ENCODE data around the gene MEGF8.

MEGF8 gene

DNA sequence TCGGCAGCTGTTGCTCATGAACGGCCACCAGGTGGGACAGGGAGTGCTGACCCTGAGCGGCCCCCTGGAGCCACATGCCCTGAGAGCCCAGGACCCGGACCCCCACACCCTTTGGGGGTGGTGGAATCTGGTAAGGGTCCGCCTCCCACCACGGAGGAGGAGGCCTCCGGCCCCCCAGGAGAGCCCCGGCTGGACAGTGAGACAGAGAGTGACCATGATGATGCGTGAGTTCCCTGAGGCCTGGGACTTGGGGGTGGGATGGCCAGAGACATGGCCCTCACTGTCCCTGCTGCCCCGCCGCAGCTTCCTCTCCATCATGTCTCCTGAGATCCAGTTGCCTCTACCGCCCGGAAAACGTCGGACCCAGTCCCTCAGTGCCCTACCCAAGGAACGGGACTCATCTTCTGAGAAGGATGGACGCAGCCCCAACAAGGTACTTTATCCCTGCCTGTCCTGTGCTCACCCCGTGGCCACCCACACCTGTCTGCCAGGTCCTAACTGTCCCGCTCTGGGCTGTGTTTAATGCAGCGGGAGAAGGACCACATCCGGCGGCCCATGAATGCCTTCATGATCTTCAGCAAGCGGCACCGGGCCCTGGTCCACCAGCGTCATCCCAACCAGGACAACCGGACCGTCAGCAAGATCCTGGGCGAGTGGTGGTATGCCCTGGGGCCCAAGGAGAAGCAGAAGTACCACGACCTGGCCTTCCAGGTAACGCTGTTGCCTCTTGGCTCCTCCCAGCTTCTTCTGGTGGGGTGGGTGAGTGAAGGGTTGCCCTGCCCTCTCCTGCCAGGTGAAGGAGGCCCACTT is 38.2 kb upstream of the MEGF8 start:
- no peak overlapping the region for H3K4me3 ChIP-seq (ENCODE audit: low read depth, low read length)
- TF ChIP-seq, protein P1, sequence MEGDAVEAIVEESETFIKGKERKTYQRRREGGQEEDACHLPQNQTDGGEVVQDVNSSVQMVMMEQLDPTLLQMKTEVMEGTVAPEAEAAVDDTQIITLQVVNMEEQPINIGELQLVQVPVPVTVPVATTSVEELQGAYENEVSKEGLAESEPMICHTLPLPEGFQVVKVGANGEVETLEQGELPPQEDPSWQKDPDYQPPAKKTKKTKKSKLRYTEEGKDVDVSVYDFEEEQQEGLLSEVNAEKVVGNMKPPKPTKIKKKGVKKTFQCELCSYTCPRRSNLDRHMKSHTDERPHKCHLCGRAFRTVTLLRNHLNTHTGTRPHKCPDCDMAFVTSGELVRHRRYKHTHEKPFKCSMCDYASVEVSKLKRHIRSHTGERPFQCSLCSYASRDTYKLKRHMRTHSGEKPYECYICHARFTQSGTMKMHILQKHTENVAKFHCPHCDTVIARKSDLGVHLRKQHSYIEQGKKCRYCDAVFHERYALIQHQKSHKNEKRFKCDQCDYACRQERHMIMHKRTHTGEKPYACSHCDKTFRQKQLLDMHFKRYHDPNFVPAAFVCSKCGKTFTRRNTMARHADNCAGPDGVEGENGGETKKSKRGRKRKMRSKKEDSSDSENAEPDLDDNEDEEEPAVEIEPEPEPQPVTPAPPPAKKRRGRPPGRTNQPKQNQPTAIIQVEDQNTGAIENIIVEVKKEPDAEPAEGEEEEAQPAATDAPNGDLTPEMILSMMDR (IDR thresholded peaks at IDR 0.05; ENCODE audit: insufficient read depth, low read depth, low read length, missing control alignments) = no peak
- DNase-seq (ENCODE audit: low read depth) = no peak

DNA sequence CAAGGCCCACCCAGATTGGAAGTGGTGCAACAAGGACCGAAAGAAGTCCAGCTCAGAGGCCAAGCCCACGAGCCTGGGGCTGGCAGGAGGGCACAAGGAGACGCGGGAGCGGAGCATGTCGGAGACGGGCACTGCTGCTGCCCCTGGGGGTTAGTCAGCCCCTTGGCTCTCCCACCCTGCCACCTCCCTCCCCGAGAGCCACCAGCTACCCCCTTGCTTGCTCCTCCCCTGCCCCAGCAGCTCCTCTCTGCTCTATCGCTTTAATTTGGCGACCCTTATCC is 37.7 kb upstream of the MEGF8 start:
- TF ChIP-seq, protein P1 (IDR thresholded peaks at IDR 0.05; ENCODE audit: insufficient read depth, low read depth, low read length, missing control alignments) = no peak
- no peak overlapping the region for H3K4me3 ChIP-seq (ENCODE audit: low read depth, low read length)
- no peak for DNase-seq (ENCODE audit: low read depth)

DNA sequence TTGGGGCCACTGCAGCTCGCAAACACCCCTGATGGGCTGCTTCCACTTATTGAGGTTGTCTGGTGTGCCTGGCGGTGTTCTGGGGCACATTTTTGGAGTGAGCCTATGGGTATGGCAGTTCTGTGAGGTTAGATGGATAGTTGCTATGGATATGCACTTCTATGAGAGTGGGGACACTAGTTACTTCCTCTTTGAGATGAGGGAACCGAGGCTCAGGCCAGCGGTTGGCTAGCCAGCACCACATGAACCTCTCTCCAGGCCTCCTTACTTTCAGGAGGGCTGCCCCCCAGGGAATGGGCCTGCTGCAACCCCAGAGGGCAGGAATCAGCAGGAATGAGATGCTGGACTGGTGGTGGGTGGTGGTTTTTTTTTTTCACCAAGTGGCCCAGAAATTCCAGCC is 37.0 kb upstream of the MEGF8 start:
- no peak overlapping the region for H3K4me3 ChIP-seq (ENCODE audit: low read depth, low read length)
- TF ChIP-seq, protein P1 (IDR thresholded peaks at IDR 0.05; ENCODE audit: insufficient read depth, low read depth, low read length, missing control alignments) = no peak
- DNase-seq (ENCODE audit: low read depth) = no peak

DNA sequence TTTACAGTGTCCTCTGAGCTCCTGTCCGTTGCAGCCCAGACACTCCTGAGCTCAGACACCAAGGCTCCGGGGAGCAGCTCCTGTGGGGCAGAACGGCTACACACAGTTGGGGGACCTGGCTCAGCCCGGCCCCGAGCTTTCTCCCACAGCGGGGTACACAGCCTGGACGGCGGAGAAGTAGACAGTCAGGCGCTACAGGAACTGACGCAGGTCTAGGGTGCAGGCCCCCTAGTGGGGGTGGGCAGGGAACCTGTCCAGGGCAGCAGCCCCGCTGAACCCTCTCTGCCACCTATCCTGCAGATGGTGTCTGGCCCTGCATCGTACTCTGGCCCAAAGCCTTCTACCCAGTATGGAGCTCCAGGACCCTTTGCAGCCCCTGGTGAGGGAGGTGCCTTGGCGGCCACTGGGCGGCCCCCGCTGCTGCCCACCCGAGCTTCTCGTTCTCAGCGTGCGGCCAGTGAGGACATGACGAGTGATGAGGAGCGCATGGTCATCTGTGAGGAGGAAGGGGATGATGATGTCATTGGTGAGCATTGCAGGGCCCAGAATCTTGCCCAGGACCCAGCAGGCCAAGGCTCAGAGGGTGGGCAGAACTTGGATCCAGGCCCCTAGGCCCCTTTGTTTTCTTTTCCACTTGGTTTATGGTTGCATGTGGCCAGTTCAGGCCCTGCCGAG is 36.4 kb upstream of the MEGF8 start:
- DNase-seq (ENCODE audit: low read depth) = no peak
- H3K4me3 ChIP-seq (ENCODE audit: low read depth, low read length) = no peak overlapping the region

DNA sequence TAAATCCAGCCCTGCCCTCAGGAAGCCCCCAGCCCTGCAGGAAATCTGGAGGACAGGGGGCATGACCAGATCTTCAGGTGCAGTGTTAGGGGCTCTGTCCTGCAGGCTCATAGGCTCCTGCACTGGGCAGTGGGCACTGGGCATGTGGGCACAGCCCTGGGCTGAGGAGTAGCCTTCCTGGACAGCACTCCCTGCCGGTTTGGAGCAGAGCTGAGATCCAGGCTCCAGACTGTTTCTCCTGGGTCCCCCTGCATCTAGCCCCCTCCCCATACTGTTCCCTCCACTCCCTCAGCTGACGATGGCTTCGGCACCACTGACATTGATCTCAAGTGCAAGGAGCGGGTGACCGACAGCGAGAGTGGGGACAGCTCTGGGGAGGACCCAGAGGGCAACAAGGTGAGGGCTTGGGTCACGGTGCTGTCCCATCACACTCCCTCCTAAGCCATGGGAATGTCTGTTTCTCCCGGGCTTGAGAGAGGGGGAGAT is 35.8 kb upstream of the MEGF8 start:
- H3K4me3 ChIP-seq (ENCODE audit: low read depth, low read length) = no peak overlapping the region
- TF ChIP-seq, protein P1 (IDR thresholded peaks at IDR 0.05; ENCODE audit: insufficient read depth, low read depth, low read length, missing control alignments) = no peak
- DNase-seq (ENCODE audit: low read depth) = no peak

More for the DNA sequence above, 36.4 kb upstream of the MEGF8 start:
- TF ChIP-seq, protein P1 (IDR thresholded peaks at IDR 0.05; ENCODE audit: insufficient read depth, low read depth, low read length, missing control alignments) = no peak

DNA sequence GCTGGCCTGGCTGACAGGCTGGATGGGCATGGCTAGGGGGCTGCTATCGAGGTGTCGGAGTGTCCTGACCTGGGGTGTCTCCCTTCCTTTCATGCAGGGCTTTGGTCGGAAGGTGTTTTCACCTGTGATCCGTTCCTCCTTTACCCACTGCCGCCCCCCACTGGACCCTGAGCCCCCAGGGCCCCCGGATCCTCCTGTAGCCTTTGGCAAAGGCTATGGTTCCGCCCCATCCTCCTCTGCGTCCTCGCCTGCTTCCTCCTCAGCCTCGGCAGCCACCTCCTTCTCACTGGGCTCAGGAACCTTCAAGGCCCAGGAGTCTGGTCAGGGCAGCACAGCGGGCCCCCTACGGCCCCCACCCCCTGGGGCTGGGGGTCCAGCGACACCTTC is 35.3 kb upstream of the MEGF8 start:
- TF ChIP-seq, protein P1 (IDR thresholded peaks at IDR 0.05; ENCODE audit: insufficient read depth, low read depth, low read length, missing control alignments) = no peak
- no peak for DNase-seq (ENCODE audit: low read depth)

More for the DNA sequence above, 35.3 kb upstream of the MEGF8 start:
- no peak overlapping the region for H3K4me3 ChIP-seq (ENCODE audit: low read depth, low read length)
